ENCODE data around the gene SLC26A5. TPM values are rescaled to one million over a fixed set of nuclear protein-coding genes. Genes with fewer than 3 reads are reported as not detected.
A peak's percentile ranks its signal among the peaks of the same experiment; 100 is the strongest.

The SLC26A5 gene
- total and polyA plus RNA-seq, 2 donors (not counting 1 experiment from before 2014, with no cell fraction given): not detected

- ChIA-PET POLR2A (no interaction called here), CTCF (no interaction called here)
- Histone ChIP-seq H3K36me3 (replicated peaks in 1 of 2; ENCODE audit: control extremely low read depth in 1 of 2, control insufficient read depth in 1 of 2, extremely low read depth in 1 of 2, insufficient read depth in 2 of 2, low read length in 1 of 2) (no peaks in the 10 kb centered on the region), H3K4me1 (ENCODE audit: control insufficient read depth in 2 of 2, insufficient read depth in 2 of 2, low read length in 2 of 2) (no peaks in the 10 kb centered on the region), H3K79me2 (ENCODE audit: control insufficient read depth, insufficient read depth, low read length) (no peaks in the 10 kb centered on the region), H3K9me3 (ENCODE audit: control extremely low read depth in 1 of 3, control insufficient read depth in 2 of 3, insufficient read depth in 1 of 3, low read length in 2 of 3) (no peaks in the 10 kb centered on the region), H4K20me1 (ENCODE audit: control insufficient read depth, insufficient read depth, low read length, poor library complexity, severe bottlenecking) (no peaks in the 10 kb centered on the region), H3K4me3 (ENCODE audit: control extremely low read depth in 1 of 5, extremely low read depth in 1 of 5, insufficient read depth in 1 of 5, low read depth in 2 of 5, low read length in 4 of 5) (no peak overlapping the region), H3K4me2 (replicated peaks; ENCODE audit: low read depth, low read length, poor library complexity, severe bottlenecking) (no peak overlapping the region), H2AFZ (ENCODE audit: insufficient read depth, low read depth, low read length, poor library complexity, severe bottlenecking) (no peak overlapping the region), H3K9ac (ENCODE audit: low read length) (no peak overlapping the region), H3K27me3 (replicated peaks in 1 of 4; ENCODE audit: control extremely low read depth in 1 of 4, control insufficient read depth in 3 of 4, insufficient read depth in 4 of 4, low read length in 3 of 4) (peaks cover 0 to 5% (median 0%) of the 10 kb centered on the region in 4 experiments), H3K27ac (ENCODE audit: low read length in 2 of 2) (no peak overlapping the region)
- ATAC-seq (ENCODE audit: low read depth) (no peak), DNase-seq (no peak)
- Mint-ChIP-seq H3K4me1 (no peaks in the 10 kb centered on the region), H3K27me3 (peaks cover 17% of the 10 kb centered on the region), H3K27ac (no peak overlapping the region), H3K4me3 (no peak overlapping the region), H3K9me3 (ENCODE audit: insufficient read depth) (no peaks in the 10 kb centered on the region)
- intact Hi-C loops (cut with micrococcal nuclease): no loop called here
- TF ChIP-seq CTCF (IDR thresholded peaks at IDR 0.05): no peak
- no peak for TF ChIP-seq EZH2 (IDR thresholded peaks at IDR 0.05; ENCODE audit: borderline replicate concordance, insufficient read depth, low read depth, low read length, poor library complexity, severe bottlenecking)
- 91% methylated on average over 7 of the region's 7 CpGs for WGBS (ENCODE audit: insufficient coverage)
Observed at GRCh38 chr7:103462358-103462757, 16.4 kb upstream of the SLC26A5 start.

- no peak overlapping the region for H3K4me2 ChIP-seq (replicated peaks; ENCODE audit: low read depth, low read length, poor library complexity, severe bottlenecking)
- H3K9ac ChIP-seq (ENCODE audit: low read length): no peak overlapping the region
- ChIA-PET CTCF (interaction anchor here (0.8 kb wide), 1 partner anchor 10 kb away, joined by 3 read pairs; no protein-coding TSS in a partner anchor), POLR2A (no interaction called here)
- H3K27me3 Mint-ChIP-seq: peaks cover 81% of the 10 kb centered on the region
- WGBS (ENCODE audit: insufficient coverage): 11% methylated on average over 10 of the region's 17 CpGs
- peak; percentile 53 for ATAC-seq (ENCODE audit: low read depth)
- peaks cover 6% of the 10 kb centered on the region for H3K9me3 Mint-ChIP-seq (ENCODE audit: insufficient read depth)
- TF ChIP-seq EZH2 (IDR thresholded peaks at IDR 0.05; ENCODE audit: borderline replicate concordance, insufficient read depth, low read depth, low read length, poor library complexity, severe bottlenecking) (no peak), CTCF (IDR thresholded peaks at IDR 0.05) (peak; percentile 31)
- H3K79me2 ChIP-seq (ENCODE audit: control insufficient read depth, insufficient read depth, low read length): no peaks in the 10 kb centered on the region
- DNase-seq: peak; percentile 31
- H3K4me1 ChIP-seq (ENCODE audit: control insufficient read depth in 2 of 2, insufficient read depth in 2 of 2, low read length in 2 of 2): peaks cover 12 to 23% of the 10 kb centered on the region in 2 donors
- peaks cover 0 to 41% (median 26%) of the 10 kb centered on the region in 4 experiments for H3K27me3 ChIP-seq (replicated peaks in 1 of 4; ENCODE audit: control extremely low read depth in 1 of 4, control insufficient read depth in 3 of 4, insufficient read depth in 4 of 4, low read length in 3 of 4)
- H3K9me3 ChIP-seq (ENCODE audit: control extremely low read depth in 1 of 3, control insufficient read depth in 2 of 3, insufficient read depth in 1 of 3, low read length in 2 of 3): peaks cover 0 to 7% (median 0%) of the 10 kb centered on the region in 3 donors
- H3K4me3 Mint-ChIP-seq: no peak overlapping the region
- no peak overlapping the region for H2AFZ ChIP-seq (ENCODE audit: insufficient read depth, low read depth, low read length, poor library complexity, severe bottlenecking)
- peaks cover 14% of the 10 kb centered on the region for H3K4me1 Mint-ChIP-seq
- H3K4me3 ChIP-seq (ENCODE audit: control extremely low read depth in 1 of 5, extremely low read depth in 1 of 5, insufficient read depth in 1 of 5, low read depth in 2 of 5, low read length in 4 of 5): no peak overlapping the region
- no peaks in the 10 kb centered on the region for H3K36me3 ChIP-seq (replicated peaks in 1 of 2; ENCODE audit: control extremely low read depth in 1 of 2, control insufficient read depth in 1 of 2, extremely low read depth in 1 of 2, insufficient read depth in 2 of 2, low read length in 1 of 2)
- intact Hi-C loops (cut with micrococcal nuclease): no loop called here
- H3K27ac Mint-ChIP-seq: no peak overlapping the region
- no peaks in the 10 kb centered on the region for H4K20me1 ChIP-seq (ENCODE audit: control insufficient read depth, insufficient read depth, low read length, poor library complexity, severe bottlenecking)
- no peak overlapping the region for H3K27ac ChIP-seq (ENCODE audit: low read length in 2 of 2)
Observed at GRCh38 chr7:103447073-103447960, 1.3 kb upstream of the SLC26A5 start.

Measured in B cell (primary cell).